ENCODE data around the gene AP2A2.

- TF ChIP-seq POLR2A (IDR thresholded peaks at IDR 0.05) (no peak), CTCF (IDR thresholded peaks at IDR 0.05) (no peak)
Measured at GRCh38 chr11:1049071-1049405, 123.4 kb downstream of the AP2A2 start.

All from breast epithelium (tissue), 3 donors.